HEK293 (cell line): ENCODE measurements around the gene PHACTR1.
A peak's percentile ranks its signal among the peaks of the same experiment; 100 is the strongest.

ENCODE experiments used
- CTCF ChIA-PET: fragments of 350-600 bp; formaldehyde crosslinking; extraction: SDS; loops from one replicate; lab custom pipeline; 2021; ENCODE audit warnings: antibody characterized with exemption; lab: Yijun Ruan, JAX
- POLR2A ChIA-PET: fragments of 300-600 bp; formaldehyde crosslinking; extraction: SDS; loops from one replicate; lab custom pipeline; 2020; ENCODE audit warnings: antibody characterized with exemption, inconsistent platforms; lab: Yijun Ruan, JAX
- H3K27ac ChIP-seq: fragments of 200-500 bp; sonication (Bioruptor generic); 2 replicates; pipeline ENCODE4 v1.5.1; 2014; ENCODE audit warnings: low read depth, low read length, control low read depth, inconsistent platforms; ENCODE audit errors: extremely low read depth
- H3K36me3 ChIP-seq, 2 experiments: fragments of 200-500 bp in 1 of 2; sonication (Bioruptor generic) in 1 of 2; 1 replicate in 1 of 2; 2 replicates in 1 of 2; pipeline ENCODE4 v1.5.1; 2014 to 2017; ENCODE audit warnings: inconsistent platforms in 2 of 2, low read length in 2 of 2; ENCODE audit not compliant: control insufficient read depth in 2 of 2, insufficient read depth in 1 of 2
- H3K4me1 ChIP-seq: fragments of 200-500 bp; sonication (Bioruptor generic); 2 replicates; pipeline ENCODE4 v1.5.1; 2014; ENCODE audit warnings: mild to moderate bottlenecking, low read length, inconsistent platforms; ENCODE audit not compliant: control insufficient read depth, insufficient read depth
- H3K4me3 ChIP-seq: 2 replicates; pipeline ENCODE4 v1.5.1; 2011; ENCODE audit warnings: low read depth, mild to moderate bottlenecking, control low read depth, low read length, moderate library complexity
- H3K9me3 ChIP-seq: fragments of 200-500 bp; sonication (Bioruptor generic); 2 replicates; pipeline ENCODE4 v1.5.1; 2014; ENCODE audit warnings: low read depth, low read length, inconsistent platforms; ENCODE audit not compliant: control insufficient read depth, insufficient read depth
- EGR2 ChIP-seq: fragments of 450-650 bp; formaldehyde crosslinking; IDR thresholded peaks from 2 replicates; pipeline ENCODE4 v1.5.1; 2016; ENCODE audit warnings: low read depth, missing biosample characterization, missing genetic modification characterization
- FEZF1 ChIP-seq: fragments of 450-650 bp; formaldehyde crosslinking; IDR thresholded peaks from 2 replicates; pipeline ENCODE4 v1.5.1; 2016; ENCODE audit warnings: missing biosample characterization, missing genetic modification characterization
- PRDM1 ChIP-seq: fragments of 450-650 bp; formaldehyde crosslinking; IDR thresholded peaks from 2 replicates; pipeline ENCODE4; 2016; ENCODE audit warnings: missing biosample characterization, missing genetic modification characterization
- ZFP69B ChIP-seq: fragments of 450-650 bp; formaldehyde crosslinking; IDR thresholded peaks from 2 replicates; pipeline ENCODE4 v1.5.1; 2016; ENCODE audit warnings: missing biosample characterization, missing genetic modification characterization
- ZIC2 ChIP-seq: fragments of 450-650 bp; formaldehyde crosslinking; IDR thresholded peaks from 2 replicates; pipeline ENCODE4 v1.5.1; 2016; ENCODE audit warnings: missing biosample characterization, missing genetic modification characterization
- ZNF10 ChIP-seq: fragments of 450-650 bp; formaldehyde crosslinking; IDR thresholded peaks from 2 replicates; pipeline ENCODE4 v1.5.1; 2017; ENCODE audit warnings: missing biosample characterization, missing genetic modification characterization
- ZNF132 ChIP-seq: fragments of 450-650 bp; formaldehyde crosslinking; IDR thresholded peaks from 2 replicates; pipeline ENCODE4 v1.5.1; 2017; ENCODE audit warnings: missing biosample characterization, missing genetic modification characterization, borderline replicate concordance
- ZNF155 ChIP-seq: fragments of 450-650 bp; formaldehyde crosslinking; IDR thresholded peaks from 2 replicates; pipeline ENCODE4 v1.5.1; 2016; ENCODE audit warnings: missing biosample characterization, missing genetic modification characterization
- ZNF16 ChIP-seq: fragments of 450-650 bp; formaldehyde crosslinking; IDR thresholded peaks from 2 replicates; pipeline ENCODE4 v1.5.1; 2016; ENCODE audit warnings: low read depth, missing biosample characterization, missing genetic modification characterization
- ZNF214 ChIP-seq: fragments of 450-650 bp; formaldehyde crosslinking; IDR thresholded peaks from 2 replicates; pipeline ENCODE4 v1.5.1; 2017; ENCODE audit warnings: missing biosample characterization, mild to moderate bottlenecking, missing genetic modification characterization, borderline replicate concordance
- ZNF350 ChIP-seq: fragments of 450-650 bp; formaldehyde crosslinking; IDR thresholded peaks from 2 replicates; pipeline ENCODE4 v1.5.0; 2017; ENCODE audit warnings: missing biosample characterization, mild to moderate bottlenecking, missing genetic modification characterization
- ZNF571 ChIP-seq: fragments of 450-650 bp; formaldehyde crosslinking; IDR thresholded peaks from 2 replicates; pipeline ENCODE4 v1.5.0; 2017; ENCODE audit warnings: missing biosample characterization, missing genetic modification characterization
- ZNF610 ChIP-seq: fragments of 450-650 bp; formaldehyde crosslinking; IDR thresholded peaks from 2 replicates; pipeline ENCODE4 v1.5.1; 2016; ENCODE audit warnings: missing biosample characterization, missing genetic modification characterization, borderline replicate concordance
- ZNF843 ChIP-seq: fragments of 450-650 bp; formaldehyde crosslinking; IDR thresholded peaks from 2 replicates; pipeline ENCODE4 v1.5.1; 2016; ENCODE audit warnings: missing biosample characterization, missing genetic modification characterization
- ZXDB ChIP-seq: fragments of 450-650 bp; formaldehyde crosslinking; IDR thresholded peaks from 2 replicates; pipeline ENCODE4 v1.5.1; 2016; ENCODE audit warnings: missing biosample characterization, missing genetic modification characterization
- TF ChIP-seq, protein P1 (sequence below): fragments of 450-650 bp; formaldehyde crosslinking; IDR thresholded peaks from 2 replicates; pipeline ENCODE4 v1.5.1; 2016; ENCODE audit warnings: missing biosample characterization, missing genetic modification characterization
- TF ChIP-seq, protein P2 (sequence below): fragments of 450-650 bp; formaldehyde crosslinking; IDR thresholded peaks from 2 replicates; pipeline ENCODE4 v1.5.1; 2016; ENCODE audit warnings: missing biosample characterization, missing genetic modification characterization
- TF ChIP-seq, protein P3 (sequence below): fragments of 450-650 bp; formaldehyde crosslinking; IDR thresholded peaks from 2 replicates; pipeline ENCODE4 v1.5.1; 2016; ENCODE audit warnings: missing biosample characterization, missing genetic modification characterization
- TF ChIP-seq, protein P4 (sequence below): IDR thresholded peaks from 2 replicates; pipeline ENCODE4 v1.6.1; 2011; ENCODE audit warnings: mild to moderate bottlenecking, low read depth, low read length, borderline replicate concordance
- TF ChIP-seq, protein P5 (sequence below): fragments of 450-650 bp; formaldehyde crosslinking; conservative IDR thresholded peaks from 2 replicates; pipeline ENCODE4 v1.5.1; 2016; ENCODE audit warnings: low read depth, missing biosample characterization, missing genetic modification characterization
- TF ChIP-seq, protein P6 (sequence below): fragments of 450-650 bp; formaldehyde crosslinking; IDR thresholded peaks from 2 replicates; pipeline ENCODE4 v1.5.1; 2016; ENCODE audit warnings: missing biosample characterization, missing genetic modification characterization
- TF ChIP-seq, protein P7 (sequence below): fragments of 450-650 bp; formaldehyde crosslinking; IDR thresholded peaks from 2 replicates; pipeline ENCODE4 v1.5.1; 2016; ENCODE audit warnings: missing biosample characterization, missing genetic modification characterization

Gene PHACTR1

DNA sequence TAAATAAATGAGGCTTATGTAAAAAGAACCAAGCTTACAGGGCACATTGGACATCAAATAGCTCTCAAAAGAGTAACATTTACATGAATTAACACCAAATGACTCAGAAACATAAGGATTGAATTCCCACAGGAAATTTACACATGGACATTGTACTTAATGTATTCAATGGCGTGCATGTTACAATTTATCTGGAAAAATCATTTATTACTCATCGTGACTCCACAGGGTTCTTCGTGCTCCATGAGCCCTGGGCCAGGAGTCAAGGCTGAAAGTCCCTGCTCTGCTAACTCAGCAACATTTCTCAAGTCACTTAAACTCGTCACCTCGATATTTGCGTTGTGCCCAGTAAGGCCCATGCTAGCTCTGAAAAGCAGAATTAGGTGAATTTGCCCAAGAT lies 158.5 kb downstream of the PHACTR1 start (continued):
- TF ChIP-seq, protein P1, sequence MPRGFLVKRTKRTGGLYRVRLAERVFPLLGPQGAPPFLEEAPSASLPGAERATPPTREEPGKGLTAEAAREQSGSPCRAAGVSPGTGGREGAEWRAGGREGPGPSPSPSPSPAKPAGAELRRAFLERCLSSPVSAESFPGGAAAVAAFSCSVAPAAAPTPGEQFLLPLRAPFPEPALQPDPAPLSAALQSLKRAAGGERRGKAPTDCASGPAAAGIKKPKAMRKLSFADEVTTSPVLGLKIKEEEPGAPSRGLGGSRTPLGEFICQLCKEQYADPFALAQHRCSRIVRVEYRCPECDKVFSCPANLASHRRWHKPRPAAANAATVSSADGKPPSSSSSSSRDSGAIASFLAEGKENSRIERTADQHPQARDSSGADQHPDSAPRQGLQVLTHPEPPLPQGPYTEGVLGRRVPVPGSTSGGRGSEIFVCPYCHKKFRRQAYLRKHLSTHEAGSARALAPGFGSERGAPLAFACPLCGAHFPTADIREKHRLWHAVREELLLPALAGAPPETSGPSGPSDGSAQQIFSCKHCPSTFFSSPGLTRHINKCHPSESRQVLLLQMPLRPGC (tag by site-specific recombination), result no peak
- TF ChIP-seq, protein P2, sequence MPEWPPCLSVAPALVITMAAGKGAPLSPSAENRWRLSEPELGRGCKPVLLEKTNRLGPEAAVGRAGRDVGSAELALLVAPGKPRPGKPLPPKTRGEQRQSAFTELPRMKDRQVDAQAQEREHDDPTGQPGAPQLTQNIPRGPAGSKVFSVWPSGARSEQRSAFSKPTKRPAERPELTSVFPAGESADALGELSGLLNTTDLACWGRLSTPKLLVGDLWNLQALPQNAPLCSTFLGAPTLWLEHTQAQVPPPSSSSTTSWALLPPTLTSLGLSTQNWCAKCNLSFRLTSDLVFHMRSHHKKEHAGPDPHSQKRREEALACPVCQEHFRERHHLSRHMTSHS (tag by site-specific recombination), result no peak
- no peak for TF ChIP-seq ZNF10 (tag by site-specific recombination)
- TF ChIP-seq, protein P3, sequence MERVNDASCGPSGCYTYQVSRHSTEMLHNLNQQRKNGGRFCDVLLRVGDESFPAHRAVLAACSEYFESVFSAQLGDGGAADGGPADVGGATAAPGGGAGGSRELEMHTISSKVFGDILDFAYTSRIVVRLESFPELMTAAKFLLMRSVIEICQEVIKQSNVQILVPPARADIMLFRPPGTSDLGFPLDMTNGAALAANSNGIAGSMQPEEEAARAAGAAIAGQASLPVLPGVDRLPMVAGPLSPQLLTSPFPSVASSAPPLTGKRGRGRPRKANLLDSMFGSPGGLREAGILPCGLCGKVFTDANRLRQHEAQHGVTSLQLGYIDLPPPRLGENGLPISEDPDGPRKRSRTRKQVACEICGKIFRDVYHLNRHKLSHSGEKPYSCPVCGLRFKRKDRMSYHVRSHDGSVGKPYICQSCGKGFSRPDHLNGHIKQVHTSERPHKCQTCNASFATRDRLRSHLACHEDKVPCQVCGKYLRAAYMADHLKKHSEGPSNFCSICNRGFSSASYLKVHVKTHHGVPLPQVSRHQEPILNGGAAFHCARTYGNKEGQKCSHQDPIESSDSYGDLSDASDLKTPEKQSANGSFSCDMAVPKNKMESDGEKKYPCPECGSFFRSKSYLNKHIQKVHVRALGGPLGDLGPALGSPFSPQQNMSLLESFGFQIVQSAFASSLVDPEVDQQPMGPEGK, result no peak
- TF ChIP-seq ZNF214 (tag by site-specific recombination), result no peak

DNA sequence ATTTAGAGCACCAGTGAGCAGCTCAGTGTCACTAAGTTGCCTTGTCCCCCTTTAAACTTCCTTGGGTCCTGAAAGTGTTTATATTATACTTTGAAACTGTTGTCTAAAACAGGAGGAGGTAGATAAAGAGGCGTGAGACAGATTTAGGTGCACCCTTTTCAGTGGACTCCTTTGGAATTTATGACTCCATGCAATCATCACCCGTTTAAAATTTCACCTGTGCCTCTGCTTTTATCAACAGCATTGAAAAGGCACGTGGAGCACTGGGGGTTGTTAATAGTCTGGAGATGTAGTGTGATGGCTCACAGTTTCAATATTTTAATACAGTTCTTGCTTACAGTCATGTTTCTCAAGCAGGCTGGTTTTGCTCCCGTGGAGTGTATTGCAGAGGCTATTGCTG lies 162.2 kb downstream of the PHACTR1 start:
- Histone ChIP-seq H3K9me3 (no peaks in the 10 kb centered on the region), H3K36me3 (no peaks in the 10 kb centered on the region), H3K4me3 (no peak overlapping the region), H3K27ac (no peak overlapping the region), H3K4me1 (0 out of 2 replicates have a peak, but pooled peaks cover 6% of the 10 kb centered on the region)
- POLR2A ChIA-PET, result no interaction called here
- CTCF ChIA-PET, result interaction anchor here (1.0 kb wide), 1 partner anchor 15 kb away, joined by 4 read pairs; no protein-coding TSS in a partner anchor
- TF ChIP-seq ZNF10 (tag by site-specific recombination) (no peak), ZNF350 (tag by site-specific recombination) (no peak), ZIC2 (0 out of 2 replicates have a peak, but pooled peaks have one; percentile 41), ZNF571 (tag by site-specific recombination) (no peak), ZNF155 (tag by site-specific recombination) (no peak), EGR2 (no peak), PRDM1 (tag by site-specific recombination) (no peak), ZNF610 (tag by site-specific recombination) (no peak), ZNF843 (peak; percentile 72), ZXDB (0 out of 2 replicates have a peak, but pooled peaks have one; percentile 23), ZNF16 (tag by site-specific recombination) (no peak), FEZF1 (tag by site-specific recombination) (peak; percentile 94), ZFP69B (peak; percentile 37; the same call in 1 of the 2 replicates), ZNF132 (tag by site-specific recombination) (no peak)
- TF ChIP-seq, protein P4, sequence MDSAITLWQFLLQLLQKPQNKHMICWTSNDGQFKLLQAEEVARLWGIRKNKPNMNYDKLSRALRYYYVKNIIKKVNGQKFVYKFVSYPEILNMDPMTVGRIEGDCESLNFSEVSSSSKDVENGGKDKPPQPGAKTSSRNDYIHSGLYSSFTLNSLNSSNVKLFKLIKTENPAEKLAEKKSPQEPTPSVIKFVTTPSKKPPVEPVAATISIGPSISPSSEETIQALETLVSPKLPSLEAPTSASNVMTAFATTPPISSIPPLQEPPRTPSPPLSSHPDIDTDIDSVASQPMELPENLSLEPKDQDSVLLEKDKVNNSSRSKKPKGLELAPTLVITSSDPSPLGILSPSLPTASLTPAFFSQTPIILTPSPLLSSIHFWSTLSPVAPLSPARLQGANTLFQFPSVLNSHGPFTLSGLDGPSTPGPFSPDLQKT, result no peak
- TF ChIP-seq, protein P5, sequence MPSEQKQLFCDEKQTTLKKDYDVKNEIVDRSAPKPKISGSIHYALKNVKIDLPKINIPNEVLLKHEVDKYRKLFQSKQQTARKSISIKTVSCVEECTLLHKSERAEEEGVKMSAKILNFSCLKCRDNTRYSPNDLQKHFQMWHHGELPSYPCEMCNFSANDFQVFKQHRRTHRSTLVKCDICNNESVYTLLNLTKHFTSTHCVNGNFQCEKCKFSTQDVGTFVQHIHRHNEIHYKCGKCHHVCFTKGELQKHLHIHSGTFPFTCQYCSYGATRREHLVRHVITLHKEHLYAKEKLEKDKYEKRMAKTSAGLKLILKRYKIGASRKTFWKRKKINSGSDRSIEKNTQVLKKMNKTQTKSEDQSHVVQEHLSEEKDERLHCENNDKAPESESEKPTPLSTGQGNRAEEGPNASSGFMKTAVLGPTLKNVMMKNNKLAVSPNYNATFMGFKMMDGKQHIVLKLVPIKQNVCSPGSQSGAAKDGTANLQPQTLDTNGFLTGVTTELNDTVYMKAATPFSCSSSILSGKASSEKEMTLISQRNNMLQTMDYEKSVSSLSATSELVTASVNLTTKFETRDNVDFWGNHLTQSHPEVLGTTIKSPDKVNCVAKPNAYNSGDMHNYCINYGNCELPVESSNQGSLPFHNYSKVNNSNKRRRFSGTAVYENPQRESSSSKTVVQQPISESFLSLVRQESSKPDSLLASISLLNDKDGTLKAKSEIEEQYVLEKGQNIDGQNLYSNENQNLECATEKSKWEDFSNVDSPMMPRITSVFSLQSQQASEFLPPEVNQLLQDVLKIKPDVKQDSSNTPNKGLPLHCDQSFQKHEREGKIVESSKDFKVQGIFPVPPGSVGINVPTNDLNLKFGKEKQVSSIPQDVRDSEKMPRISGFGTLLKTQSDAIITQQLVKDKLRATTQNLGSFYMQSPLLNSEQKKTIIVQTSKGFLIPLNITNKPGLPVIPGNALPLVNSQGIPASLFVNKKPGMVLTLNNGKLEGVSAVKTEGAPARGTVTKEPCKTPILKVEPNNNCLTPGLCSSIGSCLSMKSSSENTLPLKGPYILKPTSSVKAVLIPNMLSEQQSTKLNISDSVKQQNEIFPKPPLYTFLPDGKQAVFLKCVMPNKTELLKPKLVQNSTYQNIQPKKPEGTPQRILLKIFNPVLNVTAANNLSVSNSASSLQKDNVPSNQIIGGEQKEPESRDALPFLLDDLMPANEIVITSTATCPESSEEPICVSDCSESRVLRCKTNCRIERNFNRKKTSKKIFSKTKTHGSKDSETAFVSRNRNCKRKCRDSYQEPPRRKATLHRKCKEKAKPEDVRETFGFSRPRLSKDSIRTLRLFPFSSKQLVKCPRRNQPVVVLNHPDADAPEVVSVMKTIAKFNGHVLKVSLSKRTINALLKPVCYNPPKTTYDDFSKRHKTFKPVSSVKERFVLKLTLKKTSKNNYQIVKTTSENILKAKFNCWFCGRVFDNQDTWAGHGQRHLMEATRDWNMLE (tag by site-specific recombination), result no peak
- TF ChIP-seq, protein P6, sequence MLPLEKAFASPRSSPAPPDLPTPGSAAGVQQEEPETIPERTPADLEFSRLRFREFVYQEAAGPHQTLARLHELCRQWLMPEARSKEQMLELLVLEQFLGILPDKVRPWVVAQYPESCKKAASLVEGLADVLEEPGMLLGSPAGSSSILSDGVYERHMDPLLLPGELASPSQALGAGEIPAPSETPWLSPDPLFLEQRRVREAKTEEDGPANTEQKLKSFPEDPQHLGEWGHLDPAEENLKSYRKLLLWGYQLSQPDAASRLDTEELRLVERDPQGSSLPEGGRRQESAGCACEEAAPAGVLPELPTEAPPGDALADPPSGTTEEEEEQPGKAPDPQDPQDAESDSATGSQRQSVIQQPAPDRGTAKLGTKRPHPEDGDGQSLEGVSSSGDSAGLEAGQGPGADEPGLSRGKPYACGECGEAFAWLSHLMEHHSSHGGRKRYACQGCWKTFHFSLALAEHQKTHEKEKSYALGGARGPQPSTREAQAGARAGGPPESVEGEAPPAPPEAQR (tag by site-specific recombination), result no peak
- TF ChIP-seq, protein P7, sequence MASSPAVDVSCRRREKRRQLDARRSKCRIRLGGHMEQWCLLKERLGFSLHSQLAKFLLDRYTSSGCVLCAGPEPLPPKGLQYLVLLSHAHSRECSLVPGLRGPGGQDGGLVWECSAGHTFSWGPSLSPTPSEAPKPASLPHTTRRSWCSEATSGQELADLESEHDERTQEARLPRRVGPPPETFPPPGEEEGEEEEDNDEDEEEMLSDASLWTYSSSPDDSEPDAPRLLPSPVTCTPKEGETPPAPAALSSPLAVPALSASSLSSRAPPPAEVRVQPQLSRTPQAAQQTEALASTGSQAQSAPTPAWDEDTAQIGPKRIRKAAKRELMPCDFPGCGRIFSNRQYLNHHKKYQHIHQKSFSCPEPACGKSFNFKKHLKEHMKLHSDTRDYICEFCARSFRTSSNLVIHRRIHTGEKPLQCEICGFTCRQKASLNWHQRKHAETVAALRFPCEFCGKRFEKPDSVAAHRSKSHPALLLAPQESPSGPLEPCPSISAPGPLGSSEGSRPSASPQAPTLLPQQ, result 0 out of 2 replicates have a peak, but pooled peaks have one; percentile 55
